ENCODE results near the gene PDE9A. TPM values are rescaled to one million over a fixed set of nuclear protein-coding genes. Genes with fewer than 3 reads are reported as not detected.

The PDE9A gene
- total and polyA plus RNA-seq, 3 donors from 2014 or later, result 5.7 to 6.4 (median 6.3) TPM

DNA sequence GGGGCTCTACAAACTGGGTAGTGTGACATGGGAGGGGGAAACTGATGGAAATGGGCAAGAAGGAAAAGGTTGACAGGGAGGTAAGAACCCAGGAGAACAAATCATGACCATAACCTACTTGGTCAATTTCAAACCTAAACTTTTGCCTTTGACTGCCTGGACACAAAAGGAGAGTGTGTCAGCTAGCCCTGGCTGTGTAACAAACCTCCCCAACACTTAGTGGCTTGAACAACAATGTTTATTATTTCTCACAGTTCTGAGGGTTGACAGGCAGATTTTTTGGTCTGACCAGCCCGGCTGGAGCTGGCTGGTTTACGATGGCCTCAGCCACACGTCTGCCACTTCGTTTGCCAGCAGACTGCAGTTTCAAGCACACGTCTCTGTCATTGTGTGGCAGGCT lies 133.5 kb downstream of the PDE9A start:
- no peak for TF ChIP-seq POLR2A (IDR thresholded peaks at IDR 0.05)
- DNase-seq, result no peak
- Histone ChIP-seq H3K27ac (no peak overlapping the region), H3K4me3 (no peak overlapping the region), H3K9me3 (no peaks in the 10 kb centered on the region), H3K27me3 (no peaks in the 10 kb centered on the region), H3K36me3 (ENCODE audit: low read depth, missing control alignments) (no peaks in the 10 kb centered on the region), H3K4me1 (peaks cover 5% of the 10 kb centered on the region)
- intact Hi-C loops (cut with DNase I; ENCODE audit: low total_unique reads), result no loop called here
- WGBS, 2 donors, result 91 to 93% methylated on average over 5 of the region's 5 CpGs

DNA sequence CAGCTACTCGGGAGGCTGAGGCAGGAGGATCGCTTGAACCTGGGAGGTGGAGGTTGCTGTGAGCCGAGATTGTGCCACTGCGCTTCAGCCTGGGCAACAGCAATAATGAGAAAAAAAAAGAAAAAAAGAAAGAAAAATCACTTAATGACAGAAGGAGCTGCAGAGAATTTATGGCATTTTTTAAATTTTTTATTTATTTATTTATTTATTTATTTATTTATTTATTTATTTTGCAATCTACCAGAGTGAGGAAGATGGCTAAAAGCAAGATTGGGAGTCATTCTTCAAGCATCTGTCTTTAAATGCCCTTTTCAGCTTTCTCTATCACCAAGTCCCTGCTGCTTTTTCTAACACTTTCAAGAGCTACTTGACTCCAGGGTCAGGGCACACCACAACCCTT lies 134.2 kb downstream of the PDE9A start:
- 95 to 97% methylated on average over 4 of the region's 4 CpGs for WGBS, 2 donors
- Histone ChIP-seq H3K9me3 (no peaks in the 10 kb centered on the region), H3K36me3 (ENCODE audit: low read depth, missing control alignments) (no peaks in the 10 kb centered on the region), H3K4me1 (no peaks in the 10 kb centered on the region), H3K27ac (no peak overlapping the region), H3K27me3 (no peaks in the 10 kb centered on the region), H3K4me3 (no peak overlapping the region)
- intact Hi-C loops (cut with DNase I; ENCODE audit: low total_unique reads), result no loop called here
- no peak for DNase-seq
- no peak for TF ChIP-seq POLR2A (IDR thresholded peaks at IDR 0.05)
- no peak for TF ChIP-seq CTCF (IDR thresholded peaks at IDR 0.05)

DNA sequence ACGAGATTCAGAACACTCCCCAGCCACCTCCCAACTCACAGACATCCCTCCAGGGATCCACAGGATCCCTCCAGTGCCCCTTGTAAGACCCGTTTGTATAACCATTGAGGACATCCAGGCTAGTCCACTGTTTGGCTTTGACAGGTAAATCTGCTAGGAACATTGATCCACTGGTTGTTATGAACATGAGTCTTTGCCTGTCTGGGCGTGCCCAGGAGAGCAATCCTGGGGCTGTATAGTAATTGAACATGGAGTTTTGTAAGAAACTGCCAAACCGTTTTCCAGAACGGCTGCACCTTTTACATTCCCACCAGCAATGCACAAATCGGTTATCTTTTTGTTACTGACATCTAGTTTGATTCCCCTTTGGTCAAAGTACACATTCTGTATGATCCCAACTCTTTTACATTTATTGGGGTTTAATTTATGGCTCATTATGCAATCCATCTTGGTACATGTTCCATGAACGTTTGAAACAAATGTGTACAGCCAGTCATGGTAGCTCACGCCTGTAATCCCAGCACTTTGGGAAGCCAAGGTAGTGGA lies 137.2 kb downstream of the PDE9A start:
- intact Hi-C loops (cut with DNase I; ENCODE audit: low total_unique reads), result no loop called here
- no peak for DNase-seq
- TF ChIP-seq POLR2A (IDR thresholded peaks at IDR 0.05), result no peak
- no peak for TF ChIP-seq CTCF (IDR thresholded peaks at IDR 0.05)
- Histone ChIP-seq H3K36me3 (ENCODE audit: low read depth, missing control alignments) (no peaks in the 10 kb centered on the region), H3K27ac (no peak overlapping the region), H3K9me3 (no peaks in the 10 kb centered on the region), H3K4me3 (no peak overlapping the region), H3K4me1 (no peaks in the 10 kb centered on the region), H3K27me3 (no peaks in the 10 kb centered on the region)
- WGBS, 2 donors, result 80 to 82% methylated on average over 8 of the region's 8 CpGs

GRCh38 chr21:42793774-42794173 lies 140.4 kb downstream of the PDE9A start:
- no peak overlapping the region for H3K27ac ChIP-seq
- no peak for TF ChIP-seq CTCF (IDR thresholded peaks at IDR 0.05)
- TF ChIP-seq POLR2A (IDR thresholded peaks at IDR 0.05), result no peak
- intact Hi-C loops (cut with DNase I; ENCODE audit: low total_unique reads), result no loop called here
- no peaks in the 10 kb centered on the region for H3K4me1 ChIP-seq
- H3K27me3 ChIP-seq, result no peaks in the 10 kb centered on the region
- no peak overlapping the region for H3K4me3 ChIP-seq
- H3K9me3 ChIP-seq, result no peaks in the 10 kb centered on the region
- WGBS, 2 donors, result 79 to 90% methylated on average over 7 of the region's 7 CpGs
- H3K36me3 ChIP-seq (ENCODE audit: low read depth, missing control alignments), result no peaks in the 10 kb centered on the region
- no peak for DNase-seq

- H3K27ac ChIP-seq, result no peak overlapping the region
- DNase-seq, result no peak
- WGBS, 2 donors, result 63 to 64% methylated on average over 6 of the region's 6 CpGs
- no peak overlapping the region for H3K4me3 ChIP-seq
- H3K36me3 ChIP-seq (ENCODE audit: low read depth, missing control alignments), result no peaks in the 10 kb centered on the region
- H3K4me1 ChIP-seq, result no peaks in the 10 kb centered on the region
- no peaks in the 10 kb centered on the region for H3K27me3 ChIP-seq
- no peaks in the 10 kb centered on the region for H3K9me3 ChIP-seq
- intact Hi-C loops (cut with DNase I; ENCODE audit: low total_unique reads), result no loop called here
- TF ChIP-seq POLR2A (IDR thresholded peaks at IDR 0.05), result no peak
- TF ChIP-seq CTCF (IDR thresholded peaks at IDR 0.05), result no peak
These were observed 141.1 kb downstream of the PDE9A start for GRCh38 chr21:42794551-42794950.

Measured in testis (tissue), 3 donors.